Measurements from ENCODE around the gene STAP2.

DNA sequence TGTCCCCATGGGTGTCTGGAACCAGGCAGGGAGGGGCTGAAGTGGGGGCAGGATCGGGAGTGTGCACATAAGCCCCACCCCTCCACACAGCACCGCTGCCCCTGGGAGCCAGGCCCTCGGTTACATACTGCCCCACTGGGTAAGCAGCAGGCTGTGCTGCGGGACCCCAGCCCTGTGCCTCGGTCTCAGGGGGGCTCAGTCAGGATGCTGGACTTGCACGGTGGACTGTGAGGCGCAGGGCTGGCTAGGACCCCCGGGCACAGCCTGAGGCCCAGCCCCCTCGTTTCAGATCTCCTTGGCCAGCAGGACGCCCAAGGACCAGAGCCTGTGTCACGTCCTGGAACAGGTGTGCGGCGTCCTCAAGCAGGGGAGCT is 21.0 kb upstream of the STAP2 start:
- TF ChIP-seq, protein P1, sequence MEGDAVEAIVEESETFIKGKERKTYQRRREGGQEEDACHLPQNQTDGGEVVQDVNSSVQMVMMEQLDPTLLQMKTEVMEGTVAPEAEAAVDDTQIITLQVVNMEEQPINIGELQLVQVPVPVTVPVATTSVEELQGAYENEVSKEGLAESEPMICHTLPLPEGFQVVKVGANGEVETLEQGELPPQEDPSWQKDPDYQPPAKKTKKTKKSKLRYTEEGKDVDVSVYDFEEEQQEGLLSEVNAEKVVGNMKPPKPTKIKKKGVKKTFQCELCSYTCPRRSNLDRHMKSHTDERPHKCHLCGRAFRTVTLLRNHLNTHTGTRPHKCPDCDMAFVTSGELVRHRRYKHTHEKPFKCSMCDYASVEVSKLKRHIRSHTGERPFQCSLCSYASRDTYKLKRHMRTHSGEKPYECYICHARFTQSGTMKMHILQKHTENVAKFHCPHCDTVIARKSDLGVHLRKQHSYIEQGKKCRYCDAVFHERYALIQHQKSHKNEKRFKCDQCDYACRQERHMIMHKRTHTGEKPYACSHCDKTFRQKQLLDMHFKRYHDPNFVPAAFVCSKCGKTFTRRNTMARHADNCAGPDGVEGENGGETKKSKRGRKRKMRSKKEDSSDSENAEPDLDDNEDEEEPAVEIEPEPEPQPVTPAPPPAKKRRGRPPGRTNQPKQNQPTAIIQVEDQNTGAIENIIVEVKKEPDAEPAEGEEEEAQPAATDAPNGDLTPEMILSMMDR (IDR thresholded peaks at IDR 0.05; ENCODE audit: low read length) = no peak
- TF ChIP-seq EZH2 (IDR thresholded peaks at IDR 0.05; ENCODE audit: borderline replicate concordance, low read length) = no peak
